Heart right ventricle (tissue), 16 donors: ENCODE data around the gene C4orf54. TPM values are rescaled to one million over a fixed set of nuclear protein-coding genes. Genes with fewer than 3 reads are reported as not detected.

Source experiments
- ATAC-seq, 8 donors: fragments of 200-7000 bp; cut with Tn5 transposase; one replicate each; pipeline ENCODE4 v1.9.1; 2020; ENCODE audit warnings: mild to moderate bottlenecking in 8 of 8, moderate library complexity in 8 of 8, moderate number of reproducible peaks in 1 of 8
- DNase-seq, 2 donors: peaks; one replicate each; pipeline ENCODE4 v3.0.0-alpha.2; 2020
- H3K27ac ChIP-seq, 10 donors: fragments of 200-600 bp; sonication (generic) in 2 of 10; one replicate each; pipeline versions ENCODE4 v1.5.0 to v1.8.0; 2020 to 2022; ENCODE audit warnings: mild to moderate bottlenecking in 3 of 10
- H3K27me3 ChIP-seq, 7 donors: fragments of 200-600 bp; one replicate each; pipeline ENCODE4 v1.8.0; 2021 to 2022; ENCODE audit warnings: mild to moderate bottlenecking in 2 of 7
- H3K36me3 ChIP-seq, 9 donors: fragments of 200-600 bp; sonication (generic) in 1 of 9; one replicate each; pipeline versions ENCODE4 v1.5.0 to v1.8.0; 2020 to 2022; ENCODE audit warnings: mild to moderate bottlenecking in 2 of 9
- H3K4me1 ChIP-seq, 9 donors: fragments of 200-600 bp; sonication (generic) in 1 of 9; one replicate each; pipeline versions ENCODE4 v1.5.0 to v1.8.0; 2020 to 2022; ENCODE audit warnings: mild to moderate bottlenecking in 4 of 9
- H3K4me3 ChIP-seq, 10 donors: fragments of 200-600 bp; sonication (generic) in 2 of 10; one replicate each; pipeline versions ENCODE4 v1.5.0 to v1.8.0; 2020 to 2022; ENCODE audit warnings: mild to moderate bottlenecking in 7 of 10, moderate library complexity in 2 of 10
- H3K9me3 ChIP-seq, 11 donors: fragments of 200-600 bp in 10 of 11; sonication (generic) in 2 of 11; one replicate each; pipeline versions ENCODE4 v1.5.0 to v1.8.0; 2013 to 2022; ENCODE audit warnings: mild to moderate bottlenecking in 2 of 11, control low read depth in 1 of 11, moderate library complexity in 1 of 11
- CTCF ChIP-seq, 9 donors: fragments of 200-600 bp; sonication (generic) in 2 of 9; IDR thresholded peaks; one replicate each; pipeline versions ENCODE4 v1.5.0 to v1.8.0; 2021 to 2022; ENCODE audit warnings: antibody characterized with exemption in 9 of 9, mild to moderate bottlenecking in 5 of 9, moderate library complexity in 1 of 9
- WGBS, 2 donors: extraction: QIAGEN DNeasy Blood & Tissue Kit; methylation state at CpG; one replicate each; pipeline ENCODE4 v1.1.7; 2013; ENCODE audit warnings: inconsistent platforms in 1 of 2; 5-methylcytosine and 5-hydroxymethylcytosine counted together
- intact Hi-C, 10 donors: fragments of 100-400 bp; cut with DNase I; formaldehyde crosslinking; loops; one replicate each; pipeline versions ENCODE4 v1.11.1 to v1.14.2; 2022
- polyA plus RNA-seq, 2 donors: library from polyadenylated mRNA; stranded (reverse); fragments of 200-250 nt; gene quantifications; one replicate each; pipeline ENCODE4 v1.2.3, GENCODE V29; 2013
- total RNA-seq, 10 donors: library from RNA; stranded (reverse); fragmentation: NEBNext Ultra II Directional in 3 of 10; extraction: Animal tissue kit (Norgen Biotek cat#: 25700) in 3 of 10; gene quantifications; one replicate each; pipeline versions ENCODE4 v1.2.1 to v1.2.4, GENCODE V29; 2021 to 2023
- donor health status: Arrhythmogenic right ventricular cardiomyopathy.
- donor health status: ischemic (EF 13 %, LVEDD 7.1; RV severe dilation, severe dysfunction).
- donor health status: healthy with polysubstance abuse.
- donor health status: DM: no; HTN: yes; CAD: no.
- donor health status: DM: no; HTN: no; CAD: no.
- donor health status: ischemic (EF 25% LVEDD 6.9; RV normal size, moderate dysfunction).
- donor health status: ischemic (EF 25% LVEDD 5.7; RV mildly dilated, moderate dysfunction).
- donor health status: healthy.
- donor health status: DM: yes; HTN: yes; CAD: no.
- donor health status: Ischemic cardiomyopathy.
- donor health status: ischemic (EF 35%, LVEDD 5.7; RV mildly dilated, moderate dysfunction).
- donor health status: nonischemic (EF 11% LVEDD 7.7; RV severe dilation, severe dysfunction).
- donor health status: DM: yes; HTN: yes; CAD: no.
- donor health status: PGD.
- donor health status: ischemic (EF 29% LVEDD 5.4; RV normal size, mild dysfunction).
- donor health status: nonischemic (EF 23%, LVEDD 6.1; RV moderate dilation, normal function).

C4orf54 gene
- total and polyA plus RNA-seq, 12 donors, result 0.68 to 14.4 (median 1.6) TPM

- Histone ChIP-seq H3K4me3 (no peak overlapping the region), H3K9me3 (peaks cover 0 to 5% (median 0%) of the 10 kb centered on the region in 11 donors), H3K27ac (no peak overlapping the region), H3K27me3 (no peaks in the 10 kb centered on the region), H3K4me1 (no peaks in the 10 kb centered on the region), H3K36me3 (no peaks in the 10 kb centered on the region)
- ATAC-seq (no peak), DNase-seq (no peak)
- 87 to 92% methylated on average over 3 of the region's 3 CpGs for WGBS, 2 donors
- intact Hi-C loops, result no loop called here
- no peak for TF ChIP-seq CTCF (IDR thresholded peaks at IDR 0.05)
Observed at GRCh38 chr4:99635601-99636000, 22.0 kb downstream of the C4orf54 start.

- WGBS, 2 donors, result 56 to 65% methylated on average over 1 of the region's 1 CpG
- ATAC-seq (no peak), DNase-seq (no peak)
- peaks cover 0 to 5% (median 0%) of the 10 kb centered on the region in 11 donors for H3K9me3 ChIP-seq
- H3K4me1 ChIP-seq, result no peaks in the 10 kb centered on the region
- intact Hi-C loops, result no loop called here
- H3K36me3 ChIP-seq, result no peaks in the 10 kb centered on the region
- H3K27ac ChIP-seq, result no peak overlapping the region
- no peak overlapping the region for H3K4me3 ChIP-seq
- TF ChIP-seq CTCF (IDR thresholded peaks at IDR 0.05), result no peak
- H3K27me3 ChIP-seq, result no peaks in the 10 kb centered on the region
Observed at GRCh38 chr4:99634742-99635360, 22.8 kb downstream of the C4orf54 start.

GRCh38 chr4:99633772-99634171 lies 23.9 kb downstream of the C4orf54 start:
- intact Hi-C loops, result no loop called here
- Histone ChIP-seq H3K36me3 (no peaks in the 10 kb centered on the region), H3K9me3 (peaks cover 0 to 5% (median 0%) of the 10 kb centered on the region in 11 donors), H3K27me3 (no peaks in the 10 kb centered on the region), H3K4me1 (no peaks in the 10 kb centered on the region), H3K4me3 (no peak overlapping the region), H3K27ac (no peak overlapping the region)
- DNase-seq, result no peak
- TF ChIP-seq CTCF (IDR thresholded peaks at IDR 0.05), result no peak
- 88 to 92% methylated on average over 14 of the region's 14 CpGs for WGBS, 2 donors
- ATAC-seq, result no peak

GRCh38 chr4:99630857-99631360 lies 26.7 kb downstream of the C4orf54 start:
- Histone ChIP-seq H3K9me3 (peaks cover 0 to 15% (median 0%) of the 10 kb centered on the region in 11 donors), H3K4me1 (no peaks in the 10 kb centered on the region), H3K36me3 (no peaks in the 10 kb centered on the region), H3K27ac (no peak overlapping the region), H3K4me3 (no peak overlapping the region), H3K27me3 (no peaks in the 10 kb centered on the region)
- intact Hi-C loops, result no loop called here
- WGBS, 2 donors, result 56% methylated on average over 1 of the region's 1 CpG
- no peak for TF ChIP-seq CTCF (IDR thresholded peaks at IDR 0.05)
- no peak for DNase-seq
- no peak for ATAC-seq
